ENCODE measurements around the gene PES1.
A peak's percentile ranks its signal among the peaks of the same experiment; 100 is the strongest.
"Not testable (repeated sequence)": the region's sequence is repeated elsewhere in the genome, so short reads cannot be mapped to it uniquely, and the experiment has no call there.

PES1 gene

GRCh38 chr22:30574095-30574981 is 17.4 kb downstream of the PES1 start, which contains the start of gene GAL3ST1:
Gene GAL3ST1, minus strand, starts transcription at chr22:30574665. Its CDS starts 17,273 bp downstream, at chr22:30557392.
- DNase-seq: peak; percentile 68

GRCh38 chr22:30573594-30574094 is 18.1 kb downstream of the PES1 start:
- DNase-seq: peak; percentile 82

- peak; percentile 57 for DNase-seq
These were observed 18.7 kb downstream of the PES1 start for GRCh38 chr22:30572840-30573593.

GRCh38 chr22:30572210-30572609 is 19.5 kb downstream of the PES1 start:
- no peak for DNase-seq

- DNase-seq: no peak
These were observed 22.0 kb downstream of the PES1 start for GRCh38 chr22:30569674-30570202.

GRCh38 chr22:30568137-30568805 is 23.4 kb downstream of the PES1 start:
- no peak for DNase-seq

GRCh38 chr22:30567277-30567676 is 24.4 kb downstream of the PES1 start:
- not testable (repeated sequence) for DNase-seq

- DNase-seq: no peak
These were observed 25.6 kb downstream of the PES1 start for GRCh38 chr22:30566125-30566524.

- no peak for DNase-seq
These were observed 26.4 kb downstream of the PES1 start for GRCh38 chr22:30565341-30565740.

- no peak for DNase-seq
These were observed 27.0 kb downstream of the PES1 start for GRCh38 chr22:30564761-30565119.

GRCh38 chr22:30564045-30564760 is 27.5 kb downstream of the PES1 start:
- DNase-seq: no peak

GRCh38 chr22:30562366-30562765 is 29.3 kb downstream of the PES1 start:
- DNase-seq: no peak

GRCh38 chr22:30561402-30562189 is 30.1 kb downstream of the PES1 start:
- no peak for DNase-seq

- not testable (repeated sequence) for DNase-seq
These were observed 31.0 kb downstream of the PES1 start for GRCh38 chr22:30560643-30561202.

GRCh38 chr22:30559889-30560288 is 31.8 kb downstream of the PES1 start:
- DNase-seq: no peak

GRCh38 chr22:30557243-30557642 is 34.5 kb downstream of the PES1 start:
- no peak for DNase-seq

- DNase-seq: peak; percentile 6
These were observed 35.3 kb downstream of the PES1 start for GRCh38 chr22:30556388-30556787.

- DNase-seq: peak; percentile 2
These were observed 36.2 kb downstream of the PES1 start for GRCh38 chr22:30555282-30556210.

GRCh38 chr22:30553971-30554370 is 37.7 kb downstream of the PES1 start:
- DNase-seq: no peak

GRCh38 chr22:30552719-30553118 is 39.0 kb downstream of the PES1 start:
- no peak for DNase-seq

Measured in DMS53 (cell line).